Tibial nerve (tissue), 4 donors: ENCODE measurements around the gene CDS1.

Source experiments
- EP300 ChIP-seq, 2 donors: sonication (generic); formaldehyde crosslinking; IDR thresholded peaks; one replicate each; pipeline ENCODE4 v1.6.1; 2017; ENCODE audit warnings: antibody characterized with exemption in 2 of 2, mild to moderate bottlenecking in 1 of 2
- POLR2A ChIP-seq, 2 donors: fragments of 450-650 bp; IDR thresholded peaks; one replicate each; pipeline ENCODE4 v1.6.1; 2017; ENCODE audit warnings: antibody characterized with exemption in 2 of 2, mild to moderate bottlenecking in 2 of 2, moderate library complexity in 2 of 2
- TF ChIP-seq, protein P1 (sequence below), 5 experiments: fragments of 200-600 bp in 3 of 5; fragments of 450-650 bp in 2 of 5; sonication (generic) in 3 of 5; IDR thresholded peaks; one replicate each; pipeline ENCODE4 v1.5.1; 2016 to 2019; ENCODE audit warnings: antibody characterized with exemption in 5 of 5, mild to moderate bottlenecking in 3 of 5, moderate library complexity in 2 of 5

- TF ChIP-seq, protein P1, sequence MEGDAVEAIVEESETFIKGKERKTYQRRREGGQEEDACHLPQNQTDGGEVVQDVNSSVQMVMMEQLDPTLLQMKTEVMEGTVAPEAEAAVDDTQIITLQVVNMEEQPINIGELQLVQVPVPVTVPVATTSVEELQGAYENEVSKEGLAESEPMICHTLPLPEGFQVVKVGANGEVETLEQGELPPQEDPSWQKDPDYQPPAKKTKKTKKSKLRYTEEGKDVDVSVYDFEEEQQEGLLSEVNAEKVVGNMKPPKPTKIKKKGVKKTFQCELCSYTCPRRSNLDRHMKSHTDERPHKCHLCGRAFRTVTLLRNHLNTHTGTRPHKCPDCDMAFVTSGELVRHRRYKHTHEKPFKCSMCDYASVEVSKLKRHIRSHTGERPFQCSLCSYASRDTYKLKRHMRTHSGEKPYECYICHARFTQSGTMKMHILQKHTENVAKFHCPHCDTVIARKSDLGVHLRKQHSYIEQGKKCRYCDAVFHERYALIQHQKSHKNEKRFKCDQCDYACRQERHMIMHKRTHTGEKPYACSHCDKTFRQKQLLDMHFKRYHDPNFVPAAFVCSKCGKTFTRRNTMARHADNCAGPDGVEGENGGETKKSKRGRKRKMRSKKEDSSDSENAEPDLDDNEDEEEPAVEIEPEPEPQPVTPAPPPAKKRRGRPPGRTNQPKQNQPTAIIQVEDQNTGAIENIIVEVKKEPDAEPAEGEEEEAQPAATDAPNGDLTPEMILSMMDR (IDR thresholded peaks at IDR 0.05): no peak
- no peak for TF ChIP-seq POLR2A (IDR thresholded peaks at IDR 0.05)
- TF ChIP-seq EP300 (IDR thresholded peaks at IDR 0.05): no peak
Measured at GRCh38 chr4:84597450-84597849, 14.5 kb downstream of the CDS1 start.
